ENCODE results near the gene PLEK. TPM values are rescaled to one million over a fixed set of nuclear protein-coding genes. Genes with fewer than 3 reads are reported as not detected.

Gene PLEK
- total and polyA plus RNA-seq, 2 of the 13 experiments (the other 11 are each of a cell fraction or from before 2014, with no cell fraction given), result not detected

GRCh38 chr2:68320118-68320641 is 44.9 kb upstream of the PLEK start:
- WGBS (ENCODE audit: low lambda C conversion rate), result 22% methylated on average over 11 of the region's 11 CpGs
- ATAC-seq (peak; percentile 39; the same call in 1 of the 3 replicates), FAIRE-seq (no peak), DNase-seq (ENCODE audit: low spot score) (no peak)
- POLR2A ChIA-PET, result no interaction called here
- H3K4me1 ChIP-seq (ENCODE audit: insufficient read depth, low read length), result no peaks in the 10 kb centered on the region; the same call in 1 of the 2 replicates
- H3K27me3 ChIP-seq (ENCODE audit: control insufficient read depth in 1 of 2, insufficient read depth in 2 of 2, low read length in 2 of 2), result peaks cover 9 to 39% of the 10 kb centered on the region in 2 experiments
- in situ Hi-C loops (cut with HindIII; ENCODE audit: extremely low pct_ligation_motif_present, low pct_unique_long_range_greater_than_20kb), result no loop called here
- H3K4me2 ChIP-seq (ENCODE audit: low read depth, low read length), result peak overlapping the region; percentile 65
- CTCF ChIA-PET (ENCODE audit: low intra/inter-chr PET ratio, low total read pairs), result no interaction called here
- no peak overlapping the region for H3K9ac ChIP-seq (ENCODE audit: insufficient read depth, low read depth, low read length)
- no peaks in the 10 kb centered on the region for H3K36me3 ChIP-seq (replicated peaks in 1 of 2; ENCODE audit: control insufficient read depth in 1 of 2, insufficient read depth in 2 of 2, low read length in 2 of 2)
- no peaks in the 10 kb centered on the region for H3K9me3 ChIP-seq (ENCODE audit: low read length)
- TF ChIP-seq MIER2 (CRISPR knock-in tag; IDR thresholded peaks at IDR 0.05) (peak; percentile 92), EHMT2 (IDR thresholded peaks at IDR 0.05; ENCODE audit: borderline replicate concordance, low read depth, low read length) (peak; percentile 19; the same call in 1 of the 2 replicates), REST (IDR thresholded peaks at IDR 0.05; ENCODE audit: borderline replicate concordance in 1 of 2, low read depth in 1 of 2, low read length in 2 of 2) (peak; percentile 60 to 93), HDAC1 (CRISPR knock-in tag; IDR thresholded peaks at IDR 0.05) (no peak), ZNF670 (CRISPR knock-in tag; IDR thresholded peaks at IDR 0.05; ENCODE audit: borderline replicate concordance) (no peak), IKZF1 (IDR thresholded peaks at IDR 0.05) (no peak)
- no peaks in the 10 kb centered on the region for H3K79me2 ChIP-seq (ENCODE audit: insufficient read depth, low read length)
- 0 out of 6 replicates have a peak overlapping the region, but pooled peaks of 1 of the 3 experiments have one; percentile 53 for H3K4me3 ChIP-seq (replicated peaks in 1 of 3; ENCODE audit: insufficient read depth in 1 of 3, low read depth in 2 of 3, low read length in 3 of 3)
- no TSS peak for BruUV-seq (replicated peaks)
- intact Hi-C loops (cut with micrococcal nuclease; ENCODE audit: unreplicated experiment), result no loop called here
- H2AFZ ChIP-seq (ENCODE audit: low read length), result no peak overlapping the region
- H4K20me1 ChIP-seq (ENCODE audit: insufficient read depth, low read length), result no peaks in the 10 kb centered on the region; the same call in 1 of the 2 replicates
- H3K27ac ChIP-seq (ENCODE audit: extremely low read length, insufficient read depth, low read length), result no peak overlapping the region

Measured in HepG2 (cell line).